ENCODE measurements around the gene PPP2R2C.
A peak's percentile ranks its signal among the peaks of the same experiment; 100 is the strongest.

- TF ChIP-seq CTCF (conservative IDR thresholded peaks at IDR 0.05; ENCODE audit: low read depth, low read length): peak; percentile 77
- TF ChIP-seq EZH2 (IDR thresholded peaks at IDR 0.05; ENCODE audit: low read length, unreplicated experiment): no peak
- TF ChIP-seq EZH2phosphoT487 (IDR thresholded peaks at IDR 0.05; ENCODE audit: borderline replicate concordance, low read length): no peak
These were observed 141.4 kb downstream of the PPP2R2C start for GRCh38 chr4:6331018-6331417.

Data from PC-3 (cell line).